Lower leg skin (tissue), 4 donors: Measurements from ENCODE around the gene SLC37A1. TPM values are rescaled to one million over a fixed set of nuclear protein-coding genes. Genes with fewer than 3 reads are reported as not detected.

Source experiments
- DNase-seq, 2 donors: peaks; one replicate each; pipeline ENCODE4 v3.0.0-alpha.2; 2019; ENCODE audit warnings: low spot score in 2 of 2
- H3K4me3 ChIP-seq: fragments of 200-600 bp; sonication (generic); 2 replicates; pipeline ENCODE4 v1.5.1; 2017; ENCODE audit warnings: mild to moderate bottlenecking, low read depth; ENCODE audit not compliant: poor library complexity, severe bottlenecking
- CTCF ChIP-seq, 3 donors: fragments of 450-650 bp; IDR thresholded peaks; one replicate each; pipeline ENCODE4 v1.5.1; 2016; ENCODE audit warnings: antibody characterized with exemption in 3 of 3, mild to moderate bottlenecking in 3 of 3, moderate library complexity in 2 of 3
- POLR2A ChIP-seq, 2 donors: fragments of 450-650 bp; IDR thresholded peaks; one replicate each; pipeline ENCODE4 v1.6.1; 2016 to 2017; ENCODE audit warnings: antibody characterized with exemption in 2 of 2, mild to moderate bottlenecking in 1 of 2, moderate library complexity in 1 of 2
- WGBS, 2 donors: methylation state at CpG; one replicate each; pipeline ENCODE4 v1.1.5; 2018; 5-methylcytosine and 5-hydroxymethylcytosine counted together
- intact Hi-C: fragments of 100-400 bp; cut with DNase I; formaldehyde crosslinking; loops from one replicate; pipeline ENCODE4 v1.15.0; 2023; ENCODE audit warnings: low total_unique reads
- total RNA-seq, 4 donors: library from RNA; depleted of rRNA; stranded (reverse); fragments of >200 nt; gene quantifications; one replicate each; pipeline ENCODE4 v1.1.0, GENCODE V29; 2016

SLC37A1 gene
- total RNA-seq, 4 donors from 2014 or later: 7.4 to 19.2 (median 16.9) TPM

GRCh38 chr21:42579456-42580075 is 65.9 kb downstream of the SLC37A1 start:
- TF ChIP-seq POLR2A (IDR thresholded peaks at IDR 0.05) (no peak), CTCF (IDR thresholded peaks at IDR 0.05) (no peak)
- DNase-seq: peak in 1 of 2 donors; percentile 82
- H3K4me3 ChIP-seq: no peak overlapping the region
- intact Hi-C loops: no loop called here
- 92 to 95% methylated on average over 22 of the region's 22 CpGs for WGBS, 2 donors

GRCh38 chr21:42580076-42580792 is 66.6 kb downstream of the SLC37A1 start:
- TF ChIP-seq POLR2A (IDR thresholded peaks at IDR 0.05) (no peak), CTCF (IDR thresholded peaks at IDR 0.05) (no peak)
- intact Hi-C loops: no loop called here
- 79 to 91% methylated on average over 15 to 16 of the region's 16 CpGs for WGBS, 2 donors
- DNase-seq: peak in 1 of 2 donors; percentile 82
- no peak overlapping the region for H3K4me3 ChIP-seq

- 75 to 90% methylated on average over 15 to 16 of the region's 16 CpGs for WGBS, 2 donors
- intact Hi-C loops: no loop called here
- peak in 1 of 2 donors; percentile 83 for DNase-seq
- no peak overlapping the region for H3K4me3 ChIP-seq
- TF ChIP-seq POLR2A (IDR thresholded peaks at IDR 0.05): no peak
- no peak for TF ChIP-seq CTCF (IDR thresholded peaks at IDR 0.05)
Measured at GRCh38 chr21:42580793-42581321, 67.2 kb downstream of the SLC37A1 start.

GRCh38 chr21:42581336-42581992 is 67.8 kb downstream of the SLC37A1 start:
- 82 to 91% methylated on average over 13 of the region's 13 CpGs for WGBS, 2 donors

More at GRCh38 chr21:42581336-42581992, 67.8 kb downstream of the SLC37A1 start:
- TF ChIP-seq CTCF (IDR thresholded peaks at IDR 0.05) (no peak), POLR2A (IDR thresholded peaks at IDR 0.05) (no peak)
- intact Hi-C loops: no loop called here
- H3K4me3 ChIP-seq: no peak overlapping the region
- DNase-seq: peak in 1 of 2 donors; percentile 36
